H1 (cell line): Measurements from ENCODE around the gene CAP2. TPM values are rescaled to one million over a fixed set of nuclear protein-coding genes. Genes with fewer than 3 reads are reported as not detected.

Experiments used
- CTCF ChIA-PET: fragments of 300-600 bp; sonication (Branson Sonifier 250); formaldehyde crosslinking; loops from one replicate; lab custom pipeline; 2021; ENCODE audit not compliant: partially characterized antibody; lab: Charles Lee
- POLR2A ChIA-PET: fragments of 300-600 bp; sonication (Branson Sonifier 250); formaldehyde crosslinking; loops from one replicate; lab custom pipeline; 2021; ENCODE audit warnings: inconsistent platforms; ENCODE audit not compliant: partially characterized antibody; lab: Charles Lee
- DNase-seq, 2 experiments: peaks; one replicate each; pipeline versions ENCODE4 v3.0.0 to v3.0.0-alpha.2; 2010 to 2022; ENCODE audit warnings: low spot score in 2 of 2, low read depth in 1 of 2, mixed read lengths in 1 of 2
- FAIRE-seq: peaks from 2 replicates; lab custom pipeline; 2011; peaks lifted over from hg19 to GRCh38; lab: Jason Lieb, UNC
- H2AFZ ChIP-seq: 2 replicates; pipeline ENCODE4 v1.8.1; 2012; ENCODE audit warnings: low read length, inconsistent platforms
- H2AK5ac ChIP-seq: 2 replicates; pipeline ENCODE4 v1.6.1; 2013; ENCODE audit warnings: low read depth, low read length
- H2BK120ac ChIP-seq: replicated peaks from 2 replicates; pipeline ENCODE3; 2013; ENCODE audit warnings: low read depth, low read length, inconsistent platforms
- H2BK12ac ChIP-seq: 2 replicates; pipeline ENCODE4 v1.6.1; 2013; ENCODE audit warnings: low read depth, low read length
- H2BK15ac ChIP-seq: 2 replicates; pipeline ENCODE4 v1.6.1; 2013; ENCODE audit warnings: low read length
- H2BK20ac ChIP-seq: 2 replicates; pipeline ENCODE4 v1.6.1; 2013; ENCODE audit warnings: low read length
- H2BK5ac ChIP-seq: 2 replicates; pipeline ENCODE4 v1.6.1; 2013; ENCODE audit warnings: low read depth, low read length
- H3K14ac ChIP-seq: 2 replicates; pipeline ENCODE4 v1.6.1; 2013; ENCODE audit warnings: inconsistent platforms; ENCODE audit not compliant: insufficient read length
- H3K18ac ChIP-seq: 2 replicates; pipeline ENCODE4 v1.6.1; 2013; ENCODE audit warnings: low read length; ENCODE audit errors: extremely low read depth
- H3K23ac ChIP-seq: 2 replicates; pipeline ENCODE4 v1.6.1; 2013; ENCODE audit warnings: inconsistent platforms; ENCODE audit not compliant: insufficient read length
- H3K23me2 ChIP-seq: 2 replicates; pipeline ENCODE4 v1.6.1; 2013; ENCODE audit warnings: low read depth, low read length
- H3K27ac ChIP-seq: 2 replicates; pipeline ENCODE4 v1.6.1; 2011; ENCODE audit warnings: low read depth, low read length, inconsistent platforms
- H3K27me3 ChIP-seq, 4 experiments: replicated peaks in 1 of 4; 1 replicate in 1 of 4; 2 replicates in 3 of 4; pipeline versions ENCODE4 v1.6.1 to v1.8.1; 2011 to 2013; ENCODE audit warnings: low read length in 3 of 4, mild to moderate bottlenecking in 3 of 4, inconsistent platforms in 2 of 4, mixed read lengths in 2 of 4, moderate library complexity in 1 of 4; ENCODE audit not compliant: control insufficient read depth in 3 of 4, insufficient read depth in 3 of 4; ENCODE audit errors: extremely low read depth in 1 of 4
- H3K36me3 ChIP-seq, 4 experiments: 2 replicates each; pipeline versions ENCODE4 v1.6.1 to v1.8.1; 2011 to 2013; ENCODE audit warnings: mild to moderate bottlenecking in 4 of 4, low read length in 3 of 4, moderate library complexity in 2 of 4, control low read depth in 1 of 4, inconsistent platforms in 1 of 4; ENCODE audit not compliant: insufficient read depth in 4 of 4, control insufficient read depth in 2 of 4
- H3K4ac ChIP-seq: replicated peaks from 2 replicates; pipeline ENCODE3; 2013; ENCODE audit warnings: low read length, low read depth, mixed read lengths, inconsistent platforms; ENCODE audit not compliant: insufficient read length
- H3K4me1 ChIP-seq, 4 experiments: replicated peaks in 1 of 4; 1 replicate in 1 of 4; 2 replicates in 3 of 4; pipeline versions ENCODE4 v1.6.1 to v1.8.1; 2011 to 2013; ENCODE audit warnings: low read length in 3 of 4, inconsistent platforms in 2 of 4, mixed read lengths in 1 of 4; ENCODE audit not compliant: insufficient read depth in 4 of 4, control insufficient read depth in 3 of 4
- H3K4me2 ChIP-seq, 2 experiments: 2 replicates each; pipeline versions ENCODE4 v1.6.1 to v1.8.1; 2011 to 2013; ENCODE audit warnings: low read depth in 2 of 2, low read length in 2 of 2, control low read depth in 1 of 2, inconsistent platforms in 1 of 2, mild to moderate bottlenecking in 1 of 2; ENCODE audit not compliant: insufficient read depth in 1 of 2
- H3K4me3 ChIP-seq, 4 experiments: fragments of 200-600, 300-600 bp in 1 of 4; sonication (generic), shearing (Covaris generic), sonication (Bioruptor Twin) in 1 of 4; 2 replicates each; pipeline versions ENCODE4 v1.5.1 to v1.8.1; 2011 to 2016; ENCODE audit warnings: low read length in 4 of 4, low read depth in 3 of 4, control low read depth in 2 of 4, inconsistent platforms in 2 of 4, mild to moderate bottlenecking in 2 of 4, mixed read lengths in 1 of 4, moderate library complexity in 1 of 4; ENCODE audit not compliant: insufficient read depth in 2 of 4; ENCODE audit errors: extremely low read depth in 1 of 4
- H3K56ac ChIP-seq: replicated peaks from 2 replicates; pipeline ENCODE3; 2013; ENCODE audit warnings: low read depth, mild to moderate bottlenecking, mixed read lengths, low read length, inconsistent platforms; ENCODE audit not compliant: insufficient read length
- H3K79me1 ChIP-seq: 2 replicates; pipeline ENCODE4 v1.6.1; 2013; ENCODE audit warnings: low read depth, low read length, control low read depth
- H3K79me2 ChIP-seq, 2 experiments: 2 replicates each; pipeline versions ENCODE4 v1.6.1 to v1.8.1; 2012 to 2013; ENCODE audit warnings: low read length in 2 of 2, mild to moderate bottlenecking in 2 of 2, inconsistent platforms in 1 of 2; ENCODE audit not compliant: insufficient read depth in 2 of 2, control insufficient read depth in 1 of 2
- H3K9ac ChIP-seq, 4 experiments: replicated peaks in 1 of 4; 1 replicate in 1 of 4; 2 replicates in 3 of 4; pipeline versions ENCODE4 v1.6.1 to v1.8.1; 2011 to 2013; ENCODE audit warnings: low read depth in 3 of 4, low read length in 3 of 4, control low read depth in 2 of 4, mild to moderate bottlenecking in 2 of 4, moderate library complexity in 2 of 4, inconsistent platforms in 1 of 4; ENCODE audit errors: extremely low read depth in 1 of 4
- H3K9me3 ChIP-seq, 2 experiments: 2 replicates each; pipeline versions ENCODE4 v1.6.1 to v1.8.1; 2012 to 2013; ENCODE audit warnings: mild to moderate bottlenecking in 2 of 2, moderate library complexity in 2 of 2, control low read depth in 1 of 2, inconsistent platforms in 1 of 2, low read depth in 1 of 2, low read length in 1 of 2, mixed read lengths in 1 of 2; ENCODE audit not compliant: insufficient read depth in 2 of 2
- H4K20me1 ChIP-seq, 2 experiments: replicated peaks in 1 of 2; 2 replicates each; pipeline versions ENCODE3 to v1.8.1; 2011 to 2013; ENCODE audit warnings: inconsistent platforms in 2 of 2, low read length in 2 of 2, mild to moderate bottlenecking in 1 of 2; ENCODE audit not compliant: insufficient read depth in 2 of 2, control insufficient read depth in 1 of 2
- H4K5ac ChIP-seq: 2 replicates; pipeline ENCODE4 v1.6.1; 2013; ENCODE audit warnings: low read length, low read depth, mixed read lengths, inconsistent platforms; ENCODE audit not compliant: insufficient read length
- H4K8ac ChIP-seq: 2 replicates; pipeline ENCODE4 v1.8.0; 2013; ENCODE audit warnings: mild to moderate bottlenecking, moderate library complexity, low read length, inconsistent platforms; ENCODE audit not compliant: insufficient read depth; ENCODE audit errors: extremely low read depth
- H4K91ac ChIP-seq: replicated peaks from 2 replicates; pipeline ENCODE3; 2013; ENCODE audit warnings: low read length, mixed read lengths, inconsistent platforms; ENCODE audit not compliant: insufficient read length
- ASH2L ChIP-seq: fragments of 200-600, 300-600 bp; sonication (generic); IDR thresholded peaks from one replicate; pipeline ENCODE4 v1.7.1; 2017; ENCODE audit warnings: low read length
- ATF2 ChIP-seq: IDR thresholded peaks from 2 replicates; pipeline ENCODE4 v1.6.1; 2012; ENCODE audit warnings: low read length, inconsistent platforms
- CBX8 ChIP-seq: fragments of 300-800, 300-1000 bp; sonication (generic); IDR thresholded peaks from 2 replicates; pipeline ENCODE4 v1.7.1; 2016; ENCODE audit warnings: low read depth, low read length, borderline replicate concordance
- EGR1 ChIP-seq: IDR thresholded peaks from 2 replicates; pipeline ENCODE4 v1.6.1; 2011; ENCODE audit warnings: low read depth, low read length, borderline replicate concordance
- EZH2 ChIP-seq: fragments of 200-600 bp; sonication (generic); IDR thresholded peaks from 2 replicates; pipeline ENCODE4 v1.7.1; 2012; ENCODE audit warnings: low read depth, mild to moderate bottlenecking, moderate library complexity, low read length, inconsistent platforms; ENCODE audit not compliant: severe bottlenecking
- KDM1A ChIP-seq: fragments of 200-600, 300-600 bp; sonication (generic); IDR thresholded peaks from 2 replicates; pipeline ENCODE4 v1.7.1; 2016; ENCODE audit warnings: mild to moderate bottlenecking, low read length, borderline replicate concordance
- NRF1 ChIP-seq: IDR thresholded peaks from 2 replicates; pipeline ENCODE4 v1.6.1; 2011; ENCODE audit warnings: mild to moderate bottlenecking, low read depth, low read length, improper control_type of control experiment
- RNF2 ChIP-seq: fragments of 200-900, 300-1000 bp; sonication (generic); IDR thresholded peaks from 2 replicates; pipeline ENCODE4 v1.7.1; 2016; ENCODE audit warnings: borderline replicate concordance, low read depth, mild to moderate bottlenecking, antibody characterized with exemption, low read length; ENCODE audit not compliant: poor library complexity, severe bottlenecking; ENCODE audit errors: missing control alignments
- WGBS, 2 experiments: shearing (Covaris generic) in 1 of 2; methylation state at CpG; one replicate each; pipeline versions ENCODE4 v1.1.6 to v1.1.7; 2013 to 2015; ENCODE audit warnings: low lambda C conversion rate in 2 of 2, mixed read lengths in 2 of 2, inconsistent platforms in 1 of 2, low coverage in 1 of 2, missing lambda C conversion rate in 1 of 2; ENCODE audit not compliant: insufficient replicate concordance in 2 of 2, insufficient coverage in 1 of 2, insufficient read length in 1 of 2; ENCODE audit errors: extremely low coverage in 1 of 2, missing lambda C conversion rate in 1 of 2; 5-methylcytosine and 5-hydroxymethylcytosine counted together
- polyA plus RNA-seq, 7 experiments: library from polyadenylated mRNA; depleted of rRNA in 3 of 7; stranded (reverse) in 5 of 7; unstranded in 2 of 7; fragments of >200 nt in 5 of 7; fragments of 200-250 nt in 2 of 7; gene quantifications; 1 replicate in 5 of 7; 2 replicates in 1 of 7; 4 replicates in 1 of 7; pipeline versions ENCODE4 v1.2.1 to v1.2.3, GENCODE V29; 2011 to 2013; ENCODE audit warnings: missing spikeins in 2 of 7, mixed read lengths in 2 of 7
- total RNA-seq: library from RNA; stranded (reverse); fragmentation: NEBNext Ultra II Directional; extraction: Animal tissue kit (Norgen Biotek cat#: 25700); gene quantifications from 2 replicates; pipeline ENCODE4 v1.2.1, GENCODE V29; 2021

The CAP2 gene
- total and polyA plus RNA-seq, 2 of the 8 experiments (the other 6 are each of a cell fraction or from before 2014, with no cell fraction given), result 7.2 to 10.0 TPM

DNA sequence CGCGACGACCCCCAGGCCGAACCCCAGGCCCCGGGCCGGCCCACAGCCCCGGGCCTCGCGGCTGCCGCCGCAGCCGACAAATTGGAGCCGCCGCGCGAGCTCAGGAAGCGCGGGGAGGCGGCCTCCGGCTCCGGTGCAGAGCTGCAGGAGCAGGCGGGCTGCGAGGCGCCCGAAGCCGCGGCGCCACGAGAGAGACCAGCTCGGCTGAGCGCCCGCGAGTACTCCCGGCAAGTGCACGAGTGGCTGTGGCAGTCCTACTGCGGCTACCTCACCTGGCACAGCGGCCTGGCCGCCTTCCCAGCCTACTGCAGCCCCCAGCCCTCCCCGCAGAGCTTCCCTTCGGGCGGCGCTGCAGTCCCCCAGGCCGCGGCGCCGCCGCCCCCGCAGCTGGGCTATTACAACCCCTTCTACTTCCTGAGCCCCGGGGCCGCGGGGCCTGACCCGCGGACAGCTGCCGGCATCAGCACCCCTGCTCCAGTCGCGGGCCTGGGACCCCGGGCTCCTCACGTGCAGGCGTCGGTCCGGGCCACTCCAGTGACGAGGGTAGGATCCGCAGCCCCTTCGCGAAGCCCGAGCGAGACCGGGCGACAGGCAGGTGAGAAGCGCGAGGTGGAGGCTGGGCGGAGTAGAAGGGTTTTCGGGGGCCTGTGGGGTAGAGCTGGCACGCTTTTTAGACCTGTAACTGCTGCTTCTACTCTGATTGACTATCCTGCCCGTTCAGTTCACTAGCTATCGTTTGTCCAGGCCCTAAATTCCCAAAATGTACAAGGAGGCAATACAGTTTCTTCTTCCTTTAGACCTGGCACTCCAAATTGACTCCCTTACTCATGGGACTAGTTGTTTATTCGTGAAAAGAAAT, 207.4 kb downstream of the CAP2 start:
- Histone ChIP-seq H3K27ac (peak overlapping the region; percentile 46; the same call in 1 of the 2 replicates), H3K4me1 (0 out of 7 replicates have a peak, but pooled peaks cover 0 to 4% (median under 1%) of the 10 kb centered on the region in 4 experiments), H3K56ac (peak overlapping the region; percentile 61), H3K79me2 (no peaks in the 10 kb centered on the region), H2BK5ac (no peak overlapping the region; the same call in 1 of the 2 replicates), H3K36me3 (peaks cover 0 to 1% (median 0%) of the 10 kb centered on the region in 4 experiments; a peak in 1 of 8 replicates), H2BK12ac (no peak overlapping the region), H3K14ac (no peak overlapping the region), H3K27me3 (no peaks in the 10 kb centered on the region), H3K9ac (peak overlapping the region; percentile 0 to 70 (median 66); a peak in 6 of 7 replicates), H2BK20ac (no peak overlapping the region), H4K91ac (no peak overlapping the region), H3K4me2 (peak overlapping the region; percentile 74 to 76), H3K23me2 (peaks cover 6% of the 10 kb centered on the region; the same call in 1 of the 2 replicates), H3K18ac (peak overlapping the region; percentile 48; the same call in 1 of the 2 replicates), H3K4me3 (peak overlapping the region; percentile 53 to 95 (median 72)), H2BK120ac (no peak overlapping the region), H3K79me1 (no peaks in the 10 kb centered on the region), H2BK15ac (no peak overlapping the region), H4K20me1 (no peaks in the 10 kb centered on the region), H4K8ac (peak overlapping the region; percentile 7; the same call in 1 of the 2 replicates), H2AK5ac (no peak overlapping the region), H2AFZ (peak overlapping the region; percentile 74), H3K9me3 (no peaks in the 10 kb centered on the region), H3K23ac (no peak overlapping the region), H4K5ac (no peak overlapping the region), H3K4ac (no peak overlapping the region)
- POLR2A ChIA-PET, result interaction anchor here (0.9 to 3.2 kb wide), 10 partner anchors 9 to 204 kb away, joined by 3 to 14 read pairs (median 4); partner anchors contain the start of gene NUP153
- CTCF ChIA-PET, result interaction anchor here (0.6 to 2.8 kb wide), 9 partner anchors 10 to 450 kb away, joined by 3 to 15 read pairs (median 3); no protein-coding TSS in a partner anchor
- no peak for FAIRE-seq
- 3% methylated on average over 59 of the region's 77 CpGs; no CpG with 5 or more reads in 1 of the 2 experiments for WGBS, 2 experiments
- DNase-seq, result peak in 1 of 2 experiments; percentile 81
- TF ChIP-seq EGR1, result peak; percentile 91
- peak; percentile 77 for TF ChIP-seq ASH2L
- TF ChIP-seq KDM1A, result no peak
- TF ChIP-seq NRF1, result no peak
- no peak for TF ChIP-seq CBX8
- TF ChIP-seq ATF2, result no peak
- peak; percentile 34 for TF ChIP-seq EZH2
- TF ChIP-seq RNF2, result peak; percentile 31
